Naive thymus-derived CD4-positive, alpha-beta T cell (primary cell): ENCODE measurements around the gene MYO9B. TPM values are rescaled to one million over a fixed set of nuclear protein-coding genes. Genes with fewer than 3 reads are reported as not detected.
"Not testable (repeated sequence)": the region's sequence is repeated elsewhere in the genome, so short reads cannot be mapped to it uniquely, and the experiment has no call there.

Experiments
- ATAC-seq: fragments of 150-1000 bp; cut with Tn5 transposase; 2 replicates; pipeline ENCODE4 v1.10.0; 2021; ENCODE audit warnings: mild to moderate bottlenecking, moderate library complexity
- CTCF ChIA-PET: fragments of 350-600 bp; sonication (Branson Sonifier 250); formaldehyde crosslinking; loops from one replicate; lab custom pipeline; 2021; ENCODE audit warnings: antibody characterized with exemption; lab: Charles Lee
- POLR2A ChIA-PET: fragments of 350-600 bp; sonication (Branson Sonifier 250); formaldehyde crosslinking; loops from one replicate; lab custom pipeline; 2021; ENCODE audit warnings: antibody characterized with exemption, inconsistent platforms; lab: Charles Lee
- DNase-seq, 9 donors: peaks; one replicate each; pipeline versions ENCODE4 v3.0.0 to v3.0.0-alpha.2; 2020 to 2022; ENCODE audit warnings: mixed read lengths in 1 of 9
- H3K27ac ChIP-seq: one replicate; pipeline ENCODE4 v1.7.0; 2013; ENCODE audit warnings: mild to moderate bottlenecking, low read depth, low read length, moderate library complexity
- H3K27me3 ChIP-seq, 2 donors: one replicate each; pipeline ENCODE4 v1.7.0; 2013; ENCODE audit warnings: low read length in 2 of 2, mild to moderate bottlenecking in 2 of 2, moderate library complexity in 2 of 2; ENCODE audit not compliant: control insufficient read depth in 2 of 2, insufficient read depth in 2 of 2
- H3K36me3 ChIP-seq, 3 experiments: 1 replicate in 2 of 3; 2 replicates in 1 of 3; pipeline ENCODE4 v1.7.0; 2013; ENCODE audit warnings: low read length in 3 of 3, mild to moderate bottlenecking in 3 of 3, moderate library complexity in 1 of 3; ENCODE audit not compliant: insufficient read depth in 3 of 3, control insufficient read depth in 2 of 3
- H3K4me1 ChIP-seq, 2 donors: one replicate each; pipeline ENCODE4 v1.7.0; 2013; ENCODE audit warnings: low read length in 2 of 2, mild to moderate bottlenecking in 2 of 2, moderate library complexity in 1 of 2; ENCODE audit not compliant: control insufficient read depth in 2 of 2, insufficient read depth in 2 of 2
- H3K4me3 ChIP-seq: 2 replicates; pipeline ENCODE4 v1.7.0; 2013; ENCODE audit warnings: mild to moderate bottlenecking, low read length
- H3K9me3 ChIP-seq, 3 experiments: 1 replicate in 2 of 3; 2 replicates in 1 of 3; pipeline ENCODE4 v1.7.0; 2013; ENCODE audit warnings: low read length in 3 of 3; ENCODE audit not compliant: control insufficient read depth in 2 of 3
- H3K27ac Mint-ChIP-seq, 9 donors: one replicate each; pipeline ENCODE4 v1.8.0; 2020 to 2022; ENCODE audit warnings: mixed read lengths in 9 of 9, mild to moderate bottlenecking in 8 of 9, moderate library complexity in 5 of 9, inconsistent platforms in 2 of 9
- H3K27me3 Mint-ChIP-seq, 5 donors: one replicate each; pipeline ENCODE4 v1.8.0; 2021 to 2022; ENCODE audit warnings: mixed read lengths in 5 of 5, mild to moderate bottlenecking in 1 of 5
- H3K36me3 Mint-ChIP-seq, 5 donors: one replicate each; pipeline ENCODE4 v1.8.0; 2020 to 2022; ENCODE audit warnings: mixed read lengths in 5 of 5, mild to moderate bottlenecking in 3 of 5, inconsistent platforms in 1 of 5
- H3K4me1 Mint-ChIP-seq, 7 donors: one replicate each; pipeline ENCODE4 v1.8.0; 2020 to 2022; ENCODE audit warnings: mixed read lengths in 7 of 7, mild to moderate bottlenecking in 3 of 7, inconsistent platforms in 1 of 7
- H3K4me3 Mint-ChIP-seq, 10 donors: one replicate each; pipeline ENCODE4 v1.8.0; 2020 to 2022; ENCODE audit warnings: mild to moderate bottlenecking in 10 of 10, mixed read lengths in 10 of 10, moderate library complexity in 6 of 10, inconsistent platforms in 2 of 10
- H3K9me3 Mint-ChIP-seq, 11 donors: one replicate each; pipeline ENCODE4 v1.8.0; 2020 to 2022; ENCODE audit warnings: mixed read lengths in 11 of 11, mild to moderate bottlenecking in 4 of 11, inconsistent platforms in 1 of 11, moderate library complexity in 1 of 11
- intact Hi-C, 2 donors: fragments of 100-400 bp; cut with micrococcal nuclease; formaldehyde crosslinking; loops; one replicate each; pipeline ENCODE4 v1.15.1; 2023
- polyA plus RNA-seq, 2 donors: library from polyadenylated mRNA; unstranded; fragments of 300-500 nt; fragmentation: Illumina TruSeq; gene quantifications; one replicate each; pipeline ENCODE4 v1.2.3, GENCODE V29; 2021
- total RNA-seq, 6 experiments: library from RNA in 5 of 6; stranded (reverse) in 5 of 6; gene quantifications; 1 replicate in 5 of 6; 2 replicates in 1 of 6; pipeline ENCODE4 v1.2.3 and lab custom pipeline; 2021 to 2026

Gene MYO9B
- total and polyA plus RNA-seq, 7 experiments from 2014 or later: 5.6 to 297 (median 165) TPM

DNA sequence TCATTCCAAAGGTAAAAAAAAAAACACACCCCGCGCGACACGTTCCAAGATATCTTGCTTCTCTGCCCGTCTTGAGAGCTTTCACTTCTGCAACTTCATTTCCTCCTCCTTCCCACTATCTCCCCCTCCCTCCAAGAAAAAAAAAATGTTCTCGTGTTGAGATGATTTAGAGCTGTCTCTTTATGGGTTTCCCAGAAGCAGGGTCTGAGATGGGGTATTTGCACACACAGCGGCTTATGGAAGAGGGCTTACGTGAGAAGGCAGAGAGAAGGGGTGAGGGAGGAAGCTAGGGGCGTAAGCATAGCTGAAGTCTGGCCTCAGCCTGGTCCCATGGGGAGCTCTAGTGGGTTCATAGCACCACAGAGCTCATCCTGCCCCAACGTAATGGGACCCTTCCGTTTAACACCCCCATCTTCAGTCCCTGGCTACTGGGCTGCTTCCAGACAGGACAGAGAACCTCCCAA lies 108.3 kb downstream of the MYO9B start:
- H3K27me3 Mint-ChIP-seq: no peaks in the 10 kb centered on the region
- peaks cover 0 to 4% (median 0%) of the 10 kb centered on the region in 11 donors for H3K9me3 Mint-ChIP-seq
- peak overlapping the region; percentile 85 to 99 (median 96) for H3K27ac Mint-ChIP-seq
- H3K4me3 ChIP-seq: peak overlapping the region; percentile 75
- ChIA-PET CTCF (interaction anchor here (0.5 to 1.7 kb wide), 16 partner anchors 9 to 1214 kb away, joined by 3 to 8 read pairs (median 3); partner anchors contain the start of gene USE1), POLR2A (interaction anchor here (0.6 to 4.2 kb wide), 13 partner anchors 15 to 904 kb away, joined by 3 to 33 read pairs (median 6); partner anchors contain the start of genes BABAM1, HAUS8, MYO9B and OCEL1)
- intact Hi-C loops: loop anchor here (1.0 to 5.0 kb wide), 6 partner anchors 21 to 117 kb away; partner anchors contain the start of genes HAUS8 (in 1 of the 2) and MYO9B (in 1 of the 2)
- H3K4me1 ChIP-seq: peaks cover 13 to 16% of the 10 kb centered on the region in 2 donors
- peaks cover 16 to 29% (median 20%) of the 10 kb centered on the region in 7 donors for H3K4me1 Mint-ChIP-seq
- H3K36me3 ChIP-seq: peaks cover 0 to 44% (median 0%) of the 10 kb centered on the region in 3 experiments
- ATAC-seq: peak; percentile 64
- peak in 6 of 9 donors; percentile 18 to 41 (median 34) for DNase-seq
- H3K27ac ChIP-seq: peak overlapping the region; percentile 68
- no peaks in the 10 kb centered on the region for H3K27me3 ChIP-seq
- no peaks in the 10 kb centered on the region for H3K9me3 ChIP-seq
- peak overlapping the region; percentile 82 to 94 (median 89) for H3K4me3 Mint-ChIP-seq
- peaks cover 0 to 36% (median 4%) of the 10 kb centered on the region in 5 donors for H3K36me3 Mint-ChIP-seq

- intact Hi-C loops: loop anchor here (1.0 to 5.0 kb wide), 6 partner anchors 21 to 117 kb away; partner anchors contain the start of genes HAUS8 (in 1 of the 2) and MYO9B (in 1 of the 2)
- Histone ChIP-seq H3K4me1 (peaks cover 13 to 16% of the 10 kb centered on the region in 2 donors), H3K9me3 (no peaks in the 10 kb centered on the region), H3K27ac (peak overlapping the region; percentile 68), H3K4me3 (peak overlapping the region; percentile 75), H3K36me3 (peaks cover 0 to 49% (median under 1%) of the 10 kb centered on the region in 3 experiments), H3K27me3 (no peaks in the 10 kb centered on the region)
- Mint-ChIP-seq H3K4me3 (peak overlapping the region; percentile 82 to 94 (median 89)), H3K9me3 (peaks cover 0 to 4% (median 0%) of the 10 kb centered on the region in 11 donors), H3K36me3 (peaks cover 0 to 38% (median 4%) of the 10 kb centered on the region in 5 donors), H3K27me3 (no peaks in the 10 kb centered on the region), H3K4me1 (peaks cover 16 to 29% (median 20%) of the 10 kb centered on the region in 7 donors), H3K27ac (peak overlapping the region; percentile 85 to 99 (median 96))
- ChIA-PET CTCF (interaction anchor here (0.6 to 1.7 kb wide), 15 partner anchors 9 to 1214 kb away, joined by 3 to 8 read pairs (median 3); partner anchors contain the start of gene USE1), POLR2A (interaction anchor here (0.6 to 4.2 kb wide), 12 partner anchors 14 to 904 kb away, joined by 3 to 33 read pairs (median 6); partner anchors contain the start of genes HAUS8, MYO9B, OCEL1 and USE1)
- peak; percentile 80 for ATAC-seq
- DNase-seq: peak in 6 of 9 donors; percentile 32 to 59 (median 51)
Measured at GRCh38 chr19:17184371-17184841, 108.8 kb downstream of the MYO9B start.

DNA sequence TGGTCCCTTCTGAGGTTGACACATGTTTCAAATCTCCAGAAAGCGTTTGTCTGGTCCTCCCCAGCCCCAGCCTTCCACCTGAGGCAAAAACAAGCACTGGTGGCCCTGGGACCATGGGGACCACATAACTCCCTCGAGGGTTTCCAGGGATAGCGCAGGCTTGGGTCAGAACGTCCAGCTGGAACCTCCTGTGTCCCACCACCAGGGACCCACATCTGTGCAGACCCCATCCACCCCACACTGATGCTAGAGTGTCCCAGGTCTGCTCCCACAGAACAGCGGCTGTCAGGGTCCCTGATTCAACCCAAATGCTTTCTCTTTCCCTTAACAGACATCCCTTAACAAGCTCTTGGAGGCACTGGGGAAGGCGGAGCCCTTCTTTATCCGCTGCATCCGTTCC lies 110.0 kb downstream of the MYO9B start:
- DNase-seq: no peak
- no peak for ATAC-seq
- no peaks in the 10 kb centered on the region for H3K27me3 ChIP-seq
- peaks cover 13 to 16% of the 10 kb centered on the region in 2 donors for H3K4me1 ChIP-seq
- peaks cover 0 to 4% (median 0%) of the 10 kb centered on the region in 11 donors for H3K9me3 Mint-ChIP-seq
- no peaks in the 10 kb centered on the region for H3K27me3 Mint-ChIP-seq
- peaks cover 16 to 29% (median 20%) of the 10 kb centered on the region in 7 donors for H3K4me1 Mint-ChIP-seq
- CTCF ChIA-PET: interaction anchor here (1.6 kb wide), 1 partner anchor 21 kb away, joined by 5 read pairs; no protein-coding TSS in a partner anchor
- POLR2A ChIA-PET: interaction anchor here (0.6 to 4.2 kb wide), 4 partner anchors 50 to 948 kb away, joined by 3 to 33 read pairs (median 9); partner anchors contain the start of genes HAUS8 and MYO9B
- H3K27ac ChIP-seq: no peak overlapping the region
- H3K4me3 Mint-ChIP-seq: peak overlapping the region in 3 of 10 donors; percentile 12 to 89 (median 21)
- H3K9me3 ChIP-seq: no peaks in the 10 kb centered on the region
- peak overlapping the region in 4 of 9 donors; percentile 33 to 99 (median 76) for H3K27ac Mint-ChIP-seq
- peaks cover 0 to 38% (median 4%) of the 10 kb centered on the region in 5 donors for H3K36me3 Mint-ChIP-seq
- intact Hi-C loops: loop anchor here in 1 of 2 donors (2.0 kb wide), 1 partner anchor 111 kb away; the partner anchor contains the start of genes HAUS8 and MYO9B
- peaks cover 0 to 58% (median 4%) of the 10 kb centered on the region in 3 experiments for H3K36me3 ChIP-seq
- no peak overlapping the region for H3K4me3 ChIP-seq

DNA sequence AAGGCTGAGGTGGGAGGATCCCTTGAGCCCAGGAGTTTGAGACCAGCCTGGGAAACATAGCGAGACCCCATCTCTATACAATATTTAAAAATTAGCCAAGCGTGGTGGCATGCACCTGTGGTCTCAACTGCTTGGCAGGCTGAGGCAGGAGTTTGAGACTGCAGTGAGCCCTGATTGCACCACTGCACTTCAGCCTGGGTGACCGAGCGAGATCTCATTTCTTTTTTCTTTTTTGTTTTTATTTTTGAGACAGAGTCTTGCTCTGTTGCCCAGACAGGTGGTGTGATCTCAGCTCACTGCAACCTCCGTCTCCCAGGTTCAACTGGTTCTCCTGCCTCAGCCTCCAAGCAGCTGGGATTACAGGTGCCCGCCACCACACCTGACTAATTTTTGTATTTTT lies 116.2 kb downstream of the MYO9B start:
- H3K9me3 ChIP-seq, H3K27ac ChIP-seq, DNase-seq, H3K4me3 ChIP-seq, H3K27me3 ChIP-seq, H3K4me1 Mint-ChIP-seq, ATAC-seq, intact Hi-C loops, H3K27ac Mint-ChIP-seq, H3K27me3 Mint-ChIP-seq, H3K9me3 Mint-ChIP-seq, H3K4me1 ChIP-seq, H3K4me3 Mint-ChIP-seq: not testable (repeated sequence)
- peaks cover 4 to 40% (median 13%) of the 10 kb centered on the region in 5 donors for H3K36me3 Mint-ChIP-seq
- peaks cover 15 to 93% (median 34%) of the 10 kb centered on the region in 3 experiments for H3K36me3 ChIP-seq
- ChIA-PET CTCF (interaction anchor here (1.3 kb wide), 1 partner anchor 12 kb away, joined by 3 read pairs; no protein-coding TSS in a partner anchor), POLR2A (interaction anchor here (1.5 kb wide), 1 partner anchor 23 kb away, joined by 3 read pairs; the partner anchor contains the start of gene USE1)

- DNase-seq (no peak), ATAC-seq (no peak)
- Mint-ChIP-seq H3K9me3 (no peaks in the 10 kb centered on the region), H3K4me1 (peaks cover 0 to 7% (median 0%) of the 10 kb centered on the region in 7 donors), H3K27ac (no peak overlapping the region), H3K36me3 (peaks cover 4 to 43% (median 19%) of the 10 kb centered on the region in 5 donors), H3K4me3 (no peak overlapping the region), H3K27me3 (no peaks in the 10 kb centered on the region)
- H3K27me3 ChIP-seq: no peaks in the 10 kb centered on the region
- intact Hi-C loops: no loop called here
- H3K4me3 ChIP-seq: no peak overlapping the region
- H3K36me3 ChIP-seq: peaks cover 15 to 91% (median 34%) of the 10 kb centered on the region in 3 experiments
- no peak overlapping the region for H3K27ac ChIP-seq
- ChIA-PET POLR2A (interaction anchor here (1.5 kb wide), 1 partner anchor 22 kb away, joined by 3 read pairs; the partner anchor contains the start of gene USE1), CTCF (interaction anchor here (1.1 to 1.3 kb wide), 2 partner anchors 8 to 11 kb away, joined by 3 read pairs; no protein-coding TSS in a partner anchor)
- H3K4me1 ChIP-seq: no peaks in the 10 kb centered on the region
- no peaks in the 10 kb centered on the region for H3K9me3 ChIP-seq
Measured at GRCh38 chr19:17192751-17193150, 117.2 kb downstream of the MYO9B start.

GRCh38 chr19:17194608-17195007 lies 119.0 kb downstream of the MYO9B start:
- Mint-ChIP-seq H3K36me3 (peaks cover 4 to 47% (median 25%) of the 10 kb centered on the region in 5 donors), H3K4me3 (no peak overlapping the region), H3K27ac (peak overlapping the region in 2 of 9 donors; percentile 24 to 67), H3K27me3 (no peaks in the 10 kb centered on the region), H3K9me3 (peaks cover 0 to 2% (median 0%) of the 10 kb centered on the region in 11 donors), H3K4me1 (peaks cover 0 to 7% (median 0%) of the 10 kb centered on the region in 7 donors)
- intact Hi-C loops: no loop called here
- ATAC-seq (no peak), DNase-seq (no peak)
- CTCF ChIA-PET: no interaction called here
- H3K27ac ChIP-seq: no peak overlapping the region
- H3K27me3 ChIP-seq: no peaks in the 10 kb centered on the region
- POLR2A ChIA-PET: interaction anchor here (0.9 kb wide), 1 partner anchor 118 kb away, joined by 3 read pairs; no protein-coding TSS in a partner anchor
- peaks cover 15 to 87% (median 32%) of the 10 kb centered on the region in 3 experiments for H3K36me3 ChIP-seq
- no peaks in the 10 kb centered on the region for H3K4me1 ChIP-seq
- H3K4me3 ChIP-seq: no peak overlapping the region
- H3K9me3 ChIP-seq: no peaks in the 10 kb centered on the region
